SK-N-SH treated with all-trans-retinoic acid at 6 μM for 48 hours (cell line): ENCODE results near the gene NFKB1.

Source experiments
- CREB5 ChIP-seq: fragments of 250-450 bp; sonication (Bioruptor Pico); IDR thresholded peaks from 2 replicates; pipeline ENCODE4 v1.5.1; 2020; ENCODE audit warnings: low read depth, mild to moderate bottlenecking, moderate library complexity
- CSRNP3 ChIP-seq: fragments of 250-450 bp; sonication (Bioruptor Pico); IDR thresholded peaks from 2 replicates; pipeline ENCODE4 v1.5.1; 2021; ENCODE audit warnings: mild to moderate bottlenecking, moderate library complexity
- PATZ1 ChIP-seq: fragments of 250-450 bp; sonication (Bioruptor Pico); IDR thresholded peaks from 2 replicates; pipeline ENCODE4 v1.8.0; 2020; ENCODE audit warnings: mild to moderate bottlenecking, moderate library complexity, borderline replicate concordance
- ZFP3 ChIP-seq: fragments of 250-450 bp; sonication (Bioruptor Pico); IDR thresholded peaks from 2 replicates; pipeline ENCODE4 v1.5.0; 2020; ENCODE audit warnings: mild to moderate bottlenecking, moderate library complexity
- ZFP30 ChIP-seq: fragments of 450-650 bp; formaldehyde crosslinking; IDR thresholded peaks from 2 replicates; pipeline ENCODE4 v1.5.0; 2022; ENCODE audit warnings: mild to moderate bottlenecking, moderate library complexity

- TF ChIP-seq PATZ1 (CRISPR knock-in tag) (no peak), CREB5 (CRISPR knock-in tag) (no peak), ZFP30 (CRISPR knock-in tag) (no peak), ZFP3 (CRISPR knock-in tag) (no peak), CSRNP3 (no peak)
These were observed 35.6 kb downstream of the NFKB1 start for GRCh38 chr4:102536768-102537167.
